HepG2 (cell line): ENCODE results near the gene PEX11B. TPM values are rescaled to one million over a fixed set of nuclear protein-coding genes. Genes with fewer than 3 reads are reported as not detected.

ENCODE experiments used
- HNRNPLL ChIP-seq: fragments of 200-400 bp; formaldehyde crosslinking; IDR thresholded peaks from 2 replicates; pipeline ENCODE4 v1.6.1; 2017; ENCODE audit warnings: mild to moderate bottlenecking, low read depth, low read length; ENCODE audit not compliant: poor library complexity, severe bottlenecking
- KLF11 ChIP-seq: IDR thresholded peaks from 2 replicates; pipeline ENCODE4 v1.6.1; 2016; ENCODE audit warnings: missing compliant biosample characterization
- MLXIP ChIP-seq: sonication (generic); formaldehyde crosslinking; IDR thresholded peaks from 2 replicates; pipeline ENCODE4 v1.9.0; 2021; ENCODE audit warnings: missing genetic modification reagents, borderline replicate concordance
- NAIF1 ChIP-seq: sonication (generic); formaldehyde crosslinking; IDR thresholded peaks from 2 replicates; pipeline ENCODE4 v1.5.0; 2020; ENCODE audit warnings: mild to moderate bottlenecking, missing genetic modification reagents, borderline replicate concordance
- NKX3-1 ChIP-seq: sonication (generic); formaldehyde crosslinking; IDR thresholded peaks from 2 replicates; pipeline ENCODE4 v1.5.0; 2020; ENCODE audit warnings: missing genetic modification reagents
- NONO ChIP-seq, 2 experiments: fragments of 450-650 bp in 1 of 2; sonication (generic) in 1 of 2; formaldehyde crosslinking in 1 of 2; IDR thresholded peaks in 1 of 2; conservative IDR thresholded peaks in 1 of 2; 2 replicates each; pipeline versions ENCODE4 v1.6.1 to v1.8.0; 2017 to 2022; ENCODE audit warnings: mild to moderate bottlenecking in 1 of 2, missing genetic modification reagents in 1 of 2, moderate library complexity in 1 of 2
- NR2F6 ChIP-seq, 2 experiments: IDR thresholded peaks; 2 replicates each; pipeline ENCODE4 v1.6.1; 2016; ENCODE audit warnings: antibody characterized with exemption in 1 of 2, mild to moderate bottlenecking in 1 of 2
- POGK ChIP-seq: sonication (generic); formaldehyde crosslinking; conservative IDR thresholded peaks from 2 replicates; pipeline ENCODE4 v1.8.0; 2022; ENCODE audit warnings: mild to moderate bottlenecking, moderate library complexity, missing genetic modification reagents
- RFXAP ChIP-seq: sonication (generic); formaldehyde crosslinking; IDR thresholded peaks from 2 replicates; pipeline ENCODE4 v1.4.0; 2020; ENCODE audit warnings: missing genetic modification reagents, borderline replicate concordance
- SATB2 ChIP-seq: sonication (generic); formaldehyde crosslinking; IDR thresholded peaks from 2 replicates; pipeline ENCODE4 v1.5.0; 2020; ENCODE audit warnings: missing genetic modification reagents
- ZBTB4 ChIP-seq: sonication (generic); formaldehyde crosslinking; IDR thresholded peaks from 2 replicates; pipeline ENCODE4 v1.4.0; 2020; ENCODE audit warnings: missing genetic modification reagents, mild to moderate bottlenecking, borderline replicate concordance
- ZNF136 ChIP-seq: sonication (generic); formaldehyde crosslinking; IDR thresholded peaks from 2 replicates; pipeline ENCODE4 v1.8.1; 2022; ENCODE audit warnings: low read depth, mild to moderate bottlenecking, moderate library complexity, missing genetic modification reagents
- ZNF350 ChIP-seq: sonication (generic); formaldehyde crosslinking; IDR thresholded peaks from 2 replicates; pipeline ENCODE4 v1.4.0; 2020; ENCODE audit warnings: mild to moderate bottlenecking, low read depth, missing genetic modification reagents, borderline replicate concordance
- ZNF607 ChIP-seq: sonication (generic); formaldehyde crosslinking; IDR thresholded peaks from 2 replicates; pipeline ENCODE4 v1.5.1; 2020; ENCODE audit warnings: missing genetic modification reagents, mild to moderate bottlenecking, borderline replicate concordance
- ZNF678 ChIP-seq: sonication (generic); formaldehyde crosslinking; IDR thresholded peaks from 2 replicates; pipeline ENCODE4 v1.4.0; 2020; ENCODE audit warnings: mild to moderate bottlenecking, missing genetic modification reagents
- ZNF878 ChIP-seq: sonication (generic); formaldehyde crosslinking; IDR thresholded peaks from 2 replicates; pipeline ENCODE4 v1.8.1; 2023; ENCODE audit warnings: mild to moderate bottlenecking, missing genetic modification reagents, moderate library complexity
- polyA plus RNA-seq, 8 experiments: library from polyadenylated mRNA; depleted of rRNA in 3 of 8; stranded (reverse) in 7 of 8; unstranded in 1 of 8; fragments of >200 nt; fragmentation: Illumina TruSeq in 4 of 8; extraction: Trizol in 4 of 8; gene quantifications; 2 replicates each; pipeline versions ENCODE4 v1.2.1 to v1.2.3, GENCODE V29; 2011 to 2016; ENCODE audit warnings: low read depth in 4 of 8, missing spikeins in 1 of 8, mixed read lengths in 1 of 8; ENCODE audit not compliant: insufficient read depth in 1 of 8
- total RNA-seq, 5 experiments: library from RNA; depleted of rRNA; stranded (reverse); fragments of >200 nt; fragmentation: Illumina TruSeq; extraction: Trizol; gene quantifications; 2 replicates each; pipeline ENCODE4 v1.2.3, GENCODE V29; 2016; ENCODE audit warnings: low read depth in 1 of 5

Gene PEX11B
- total and polyA plus RNA-seq, 2 of the 13 experiments (the other 11 are each of a cell fraction or from before 2014, with no cell fraction given), result 21.6 to 48.4 TPM

- TF ChIP-seq MLXIP (CRISPR knock-in tag) (no peak), ZBTB4 (CRISPR knock-in tag) (no peak), RFXAP (CRISPR knock-in tag) (no peak), ZNF607 (CRISPR knock-in tag) (no peak), ZNF678 (CRISPR knock-in tag) (no peak), SATB2 (CRISPR knock-in tag) (no peak), NONO (IDR thresholded peaks at IDR 0.05) (no peak), NONO (CRISPR knock-in tag; conservative IDR thresholded peaks at IDR 0.05) (peak; percentile 54; the same call in 1 of the 2 replicates), POGK (CRISPR knock-in tag) (no peak), NAIF1 (CRISPR knock-in tag) (no peak; the same call in 1 of the 2 replicates), NR2F6 (IDR thresholded peaks at IDR 0.05) (peak; percentile 61; the same call in 1 of the 2 replicates), NR2F6 (CRISPR knock-in tag; IDR thresholded peaks at IDR 0.05) (peak; percentile 9; the same call in 1 of the 2 replicates), ZNF878 (CRISPR knock-in tag) (no peak), HNRNPLL (peak; percentile 73), KLF11 (CRISPR knock-in tag) (no peak), ZNF136 (CRISPR knock-in tag) (no peak), ZNF350 (CRISPR knock-in tag) (peak; percentile 46; the same call in 1 of the 2 replicates), NKX3-1 (CRISPR knock-in tag) (no peak; the same call in 1 of the 2 replicates)
Observed at GRCh38 chr1:145918144-145918991, at the start of gene PEX11B (continued).
